Cardiac septum (tissue), 1 donor: Measurements from ENCODE around the gene TAS1R2. TPM values are rescaled to one million over a fixed set of nuclear protein-coding genes. Genes with fewer than 3 reads are reported as not detected.
"Not testable (repeated sequence)": the region's sequence is repeated elsewhere in the genome, so short reads cannot be mapped to it uniquely, and the experiment has no call there.

ENCODE experiments used
- DNase-seq: peaks from one replicate; pipeline ENCODE4 v3.0.0-alpha.2; 2020; ENCODE audit warnings: low spot score
- intact Hi-C: fragments of 100-400 bp; cut with DNase I; formaldehyde crosslinking; loops from one replicate; pipeline ENCODE4 v1.14.0; 2022
- long read RNA-seq: library from polyadenylated mRNA; unstranded; transcript quantifications from one replicate; pipeline ENCODE4 v2.0.0, GENCODE V29; 2021
- total RNA-seq: library from RNA; stranded (reverse); fragmentation: NEBNext Ultra II Directional; extraction: Animal tissue kit (Norgen Biotek cat#: 25700); gene quantifications from one replicate; pipeline ENCODE4 v1.2.1, GENCODE V29; 2021
- donor health status: DM: no; HTN: no; CAD: no.

The TAS1R2 gene
- not detected for total RNA-seq
- long read RNA-seq = 0 reads

DNA sequence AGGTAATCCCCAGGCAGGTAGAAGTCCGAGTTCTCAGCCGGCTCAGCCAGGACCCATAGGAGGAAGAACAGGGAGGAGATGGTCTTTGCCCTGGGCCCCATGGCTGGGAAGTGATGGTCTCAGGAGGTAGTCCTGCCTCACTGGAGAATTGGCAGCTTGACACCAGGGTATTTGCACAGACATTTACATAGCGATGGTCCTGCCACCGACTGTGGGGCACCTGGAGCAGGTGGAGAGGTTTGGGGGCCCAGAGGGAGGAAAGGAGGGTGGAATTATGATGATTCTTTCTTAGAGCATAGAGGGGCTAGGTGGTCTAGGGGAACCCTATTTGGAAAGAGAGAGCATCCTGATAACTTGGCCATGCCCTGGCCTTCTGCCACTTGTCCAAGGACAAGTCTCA is at the start of gene TAS1R2:
Gene TAS1R2, minus strand, starts transcription at position 101 of the 400 bp plus-strand sequence. Its CDS starts 0 bp downstream, at position 101.
- no peak for DNase-seq
- intact Hi-C loops = no loop called here

DNA sequence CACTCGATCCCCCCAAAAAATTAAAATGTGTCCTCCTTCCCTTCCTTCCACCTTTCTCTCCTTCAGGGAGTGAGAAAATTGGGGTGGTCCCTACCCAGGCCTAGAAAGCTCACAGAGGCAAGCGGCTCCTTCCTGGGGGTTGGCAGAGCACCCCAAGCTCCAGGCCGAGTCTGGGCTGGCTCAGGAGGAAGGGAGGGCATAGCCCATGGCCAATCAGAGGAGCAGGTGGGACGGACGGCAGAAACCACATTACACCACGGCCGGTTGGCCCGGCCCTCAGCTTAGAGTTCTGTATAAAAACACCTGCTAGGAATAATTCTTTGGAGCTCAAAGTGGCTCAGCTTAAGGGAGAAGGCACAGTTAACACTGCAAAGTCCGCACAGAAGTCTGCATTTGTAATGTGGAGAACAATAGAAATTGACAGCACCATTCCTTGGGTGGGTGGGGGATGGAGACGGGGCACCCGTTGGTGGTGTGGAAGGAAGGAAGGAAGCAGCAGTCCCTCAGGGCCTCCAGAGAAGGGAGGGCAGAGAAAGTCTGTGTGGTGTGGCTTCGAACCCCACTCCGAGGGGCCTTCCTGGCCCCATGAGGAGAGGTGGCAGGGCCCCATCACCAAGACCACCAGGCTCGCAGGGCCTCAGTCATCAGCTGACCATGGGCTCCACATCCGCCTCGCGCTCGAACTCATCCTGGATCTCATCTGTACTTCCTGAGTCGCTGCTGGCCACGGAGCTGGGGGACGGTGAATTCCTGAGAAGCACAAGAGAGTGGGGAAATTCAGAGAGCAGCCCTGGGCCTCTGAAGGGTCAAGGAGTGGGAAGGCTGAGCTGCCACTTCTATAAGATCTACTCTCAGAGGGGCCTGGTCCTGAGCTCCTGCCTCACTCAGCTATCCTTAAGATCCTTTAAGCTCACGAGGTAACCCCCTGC is 48.7 kb upstream of the TAS1R2 start:
- intact Hi-C loops = loop anchor here (5.0 to 10.0 kb wide), 3 partner anchors 174 to 307 kb away; partner anchors contain the start of gene UBR4
- DNase-seq = no peak

DNA sequence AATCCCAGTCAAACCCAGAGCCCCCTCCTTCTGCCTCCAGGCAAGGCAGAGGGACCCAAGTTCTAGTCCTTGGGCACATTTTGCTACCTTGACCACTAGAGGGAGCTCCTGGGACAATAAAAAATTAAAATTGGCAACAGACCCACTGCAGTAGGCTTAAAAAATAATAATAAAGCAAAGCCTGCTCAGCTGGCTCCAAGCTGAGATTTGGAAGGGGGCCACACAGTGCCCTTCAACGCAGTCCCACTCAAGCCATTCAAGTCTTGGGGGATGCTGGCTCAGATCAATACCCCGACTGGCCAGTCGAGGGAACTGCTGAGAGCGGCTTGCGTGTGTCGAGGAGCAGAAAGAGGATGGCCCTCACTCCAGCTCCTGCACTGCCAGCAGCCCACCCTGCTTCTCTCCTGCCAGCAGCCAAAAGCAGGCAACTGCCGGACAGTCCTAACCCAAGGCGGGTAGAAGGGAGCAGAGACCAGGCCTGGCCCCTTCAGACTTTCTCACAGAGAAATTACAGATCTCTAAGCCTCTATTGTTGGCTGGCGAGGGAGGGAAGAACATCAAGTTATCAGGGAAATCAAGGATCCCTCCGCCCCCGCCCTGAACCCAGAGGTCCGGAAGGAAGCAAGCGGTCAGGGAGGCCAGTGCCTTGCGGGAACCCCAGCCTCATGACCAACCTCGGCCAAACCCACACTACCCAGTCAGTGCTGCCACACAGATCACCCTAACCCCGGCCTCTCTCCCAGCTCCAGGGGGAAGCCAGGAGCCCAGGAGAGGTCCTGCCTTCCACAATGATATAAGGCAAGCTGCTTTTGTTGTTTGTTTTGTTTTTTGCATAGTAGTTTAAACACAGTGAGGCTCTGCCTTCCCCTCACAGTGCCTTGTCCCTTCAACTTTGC is 47.8 kb upstream of the TAS1R2 start:
- DNase-seq = peak; percentile 83

DNA sequence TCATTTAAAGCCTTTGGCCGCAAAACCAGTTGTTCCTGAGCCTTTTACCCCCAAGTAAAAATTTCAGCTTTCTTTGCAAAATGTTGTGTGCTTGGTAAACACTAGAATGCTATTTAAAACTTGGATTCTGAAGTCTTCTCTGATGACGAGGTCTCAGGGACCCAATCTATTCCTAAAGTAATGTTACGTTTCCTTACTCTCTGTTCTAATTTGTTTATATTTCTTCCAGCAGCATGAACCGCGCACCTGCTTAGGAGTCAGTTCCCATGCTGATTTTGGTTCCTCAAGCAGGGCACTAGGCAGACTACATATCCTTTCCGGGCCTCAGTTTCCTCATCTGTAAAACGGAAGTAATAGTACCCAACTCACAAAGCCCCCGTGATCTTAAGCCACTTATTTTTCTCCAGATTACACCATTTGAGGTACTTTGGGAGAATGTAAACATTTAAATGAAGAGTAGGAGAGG is 43.9 kb upstream of the TAS1R2 start:
- no peak for DNase-seq
- intact Hi-C loops = loop anchor here (10.0 kb wide), 1 partner anchor 311 kb away; the partner anchor contains the start of gene UBR4

More for the DNA sequence above, 47.8 kb upstream of the TAS1R2 start:
- intact Hi-C loops = loop anchor here (5.0 to 10.0 kb wide), 3 partner anchors 175 to 308 kb away; partner anchors contain the start of gene UBR4

DNA sequence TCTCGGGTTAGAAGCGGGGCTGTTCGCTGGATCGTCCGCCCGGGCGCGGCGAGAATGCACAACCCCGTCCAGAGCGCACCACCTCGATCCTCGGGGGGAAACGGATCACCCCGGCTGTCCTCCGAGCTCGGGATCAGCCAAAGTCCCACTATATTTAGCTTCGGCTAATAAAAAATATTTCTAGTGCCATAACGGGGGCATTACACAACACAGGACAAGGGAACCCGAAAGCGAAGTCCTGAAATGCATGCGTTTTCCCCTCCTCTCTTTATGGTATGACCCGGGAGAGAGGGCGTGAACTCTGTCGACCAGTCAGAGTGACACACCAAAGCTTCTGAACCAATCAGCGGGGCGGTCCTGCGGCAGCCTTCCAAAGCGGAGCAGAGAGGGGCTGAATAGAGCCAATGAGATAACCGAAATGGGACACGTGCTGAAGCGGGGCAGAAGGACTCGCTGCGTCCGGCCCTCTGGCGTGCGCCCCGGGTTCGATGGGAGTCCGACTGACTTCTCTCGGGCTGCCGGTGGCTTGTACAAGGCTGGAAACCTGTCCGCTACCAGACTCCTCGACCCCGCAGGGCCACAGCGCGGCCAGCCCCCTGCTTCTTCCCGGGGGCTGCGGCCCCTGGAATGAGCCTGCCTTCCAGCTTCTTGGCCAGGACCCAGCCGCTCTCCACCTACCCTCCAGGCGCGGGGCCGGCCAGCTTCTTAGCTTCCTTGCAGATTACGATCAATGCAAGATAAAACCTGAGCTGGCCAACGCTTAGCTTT is 43.2 kb upstream of the TAS1R2 start, which contains the start of gene ALDH4A1:
Gene ALDH4A1, minus strand, starts transcription at position 33 of the 768 bp plus-strand sequence. Its CDS starts 32 bp downstream, at position 1.
- intact Hi-C loops = loop anchor here (10.0 kb wide), 1 partner anchor 312 kb away; the partner anchor contains the start of gene UBR4
- DNase-seq = peak; percentile 99

DNA sequence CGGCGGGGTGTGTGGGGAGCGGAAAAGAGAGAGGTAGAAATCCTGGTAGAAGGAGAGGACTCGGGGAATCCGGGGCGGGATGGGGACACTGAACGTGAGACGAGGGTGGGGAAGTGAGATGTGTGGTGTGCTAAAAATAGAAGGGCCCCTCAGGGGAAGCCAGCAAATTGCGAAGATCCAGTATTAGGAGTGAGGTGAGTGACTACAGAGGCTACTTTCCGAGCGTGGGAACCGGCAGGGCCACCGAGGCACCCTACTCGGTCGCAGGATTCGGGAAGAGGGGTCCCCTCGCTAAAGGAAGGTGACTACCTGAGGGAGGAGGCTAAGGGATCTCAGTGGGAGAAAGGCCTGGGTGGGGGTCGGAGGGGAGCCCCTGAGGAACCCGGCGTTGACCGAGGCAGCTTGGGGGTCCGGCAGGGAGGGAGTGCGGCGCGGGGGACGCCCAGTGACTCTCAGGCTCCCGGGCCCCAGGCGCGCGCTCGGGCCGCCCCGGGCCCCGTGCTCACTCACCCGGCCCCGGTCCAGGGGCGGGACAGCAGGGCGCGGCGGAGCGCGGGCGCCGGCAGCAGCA is 42.6 kb upstream of the TAS1R2 start:
- no peak for DNase-seq
- intact Hi-C loops = loop anchor here (10.0 kb wide), 1 partner anchor 313 kb away; the partner anchor contains the start of gene UBR4

DNA sequence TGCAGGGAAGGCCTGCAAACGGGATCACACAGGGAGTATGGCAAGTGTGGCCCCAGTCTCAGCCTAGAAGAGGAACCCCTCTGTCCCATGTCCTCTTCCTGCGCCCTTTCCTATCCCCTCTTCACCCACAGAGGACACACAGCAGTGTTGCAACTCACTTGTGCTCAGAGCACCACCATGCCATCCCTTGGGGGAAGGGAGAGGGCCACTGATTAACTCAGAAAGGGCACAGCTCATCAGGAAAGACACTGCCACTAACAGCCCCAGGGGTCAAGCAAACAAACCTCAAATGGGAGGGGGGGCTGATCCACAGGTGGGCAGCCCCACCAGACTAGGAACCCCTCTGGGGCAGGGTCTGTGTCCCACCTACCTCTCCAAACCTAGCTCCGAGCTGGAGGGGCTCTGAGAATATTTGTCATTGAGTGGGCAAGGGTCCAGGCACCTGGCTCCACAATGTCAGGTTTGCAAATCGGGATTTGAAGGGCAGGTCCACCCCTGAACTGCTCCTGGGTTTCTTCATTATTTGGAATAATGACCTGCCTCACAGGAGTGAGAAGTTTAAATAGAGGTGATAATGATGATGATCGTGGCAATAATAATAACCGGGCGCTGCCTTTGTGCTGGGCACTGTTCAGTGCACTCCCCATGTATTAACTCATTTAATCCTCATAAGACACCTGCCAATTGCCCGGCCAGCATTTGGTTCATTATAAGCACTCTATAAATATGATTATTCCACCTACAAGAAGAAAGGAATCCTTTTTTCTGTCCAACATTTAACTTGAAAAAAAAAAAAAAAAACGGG is 41.9 kb upstream of the TAS1R2 start:
- intact Hi-C loops = loop anchor here (10.0 kb wide), 1 partner anchor 313 kb away; the partner anchor contains the start of gene UBR4
- no peak for DNase-seq

DNA sequence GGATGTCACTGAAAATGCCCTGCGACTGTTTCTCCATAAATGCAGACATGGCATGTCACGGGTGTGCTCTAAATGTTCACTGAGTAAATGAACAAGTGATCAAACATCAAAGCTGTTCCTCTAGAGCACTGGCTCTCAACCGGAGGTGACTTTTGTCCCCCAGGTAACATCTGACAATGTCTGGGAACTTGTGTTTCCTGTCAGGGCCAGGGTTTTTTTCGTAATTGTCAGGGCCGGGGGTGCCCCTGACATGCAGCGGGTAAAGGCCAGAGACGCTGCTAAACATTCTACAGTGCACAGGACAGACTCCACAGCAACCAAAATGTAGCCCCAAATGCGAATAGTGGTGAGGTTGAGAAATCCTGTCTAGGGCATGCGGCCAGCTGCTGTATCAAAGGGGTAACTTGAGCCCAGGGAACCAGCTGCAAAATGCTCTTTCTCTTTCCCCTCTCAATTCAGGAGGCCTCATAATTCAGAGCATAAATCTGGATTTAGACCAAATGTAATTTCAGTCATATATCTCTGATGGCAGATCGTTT is 40.9 kb upstream of the TAS1R2 start:
- intact Hi-C loops = loop anchor here (10.0 kb wide), 1 partner anchor 314 kb away; the partner anchor contains the start of gene UBR4
- no peak for DNase-seq

DNA sequence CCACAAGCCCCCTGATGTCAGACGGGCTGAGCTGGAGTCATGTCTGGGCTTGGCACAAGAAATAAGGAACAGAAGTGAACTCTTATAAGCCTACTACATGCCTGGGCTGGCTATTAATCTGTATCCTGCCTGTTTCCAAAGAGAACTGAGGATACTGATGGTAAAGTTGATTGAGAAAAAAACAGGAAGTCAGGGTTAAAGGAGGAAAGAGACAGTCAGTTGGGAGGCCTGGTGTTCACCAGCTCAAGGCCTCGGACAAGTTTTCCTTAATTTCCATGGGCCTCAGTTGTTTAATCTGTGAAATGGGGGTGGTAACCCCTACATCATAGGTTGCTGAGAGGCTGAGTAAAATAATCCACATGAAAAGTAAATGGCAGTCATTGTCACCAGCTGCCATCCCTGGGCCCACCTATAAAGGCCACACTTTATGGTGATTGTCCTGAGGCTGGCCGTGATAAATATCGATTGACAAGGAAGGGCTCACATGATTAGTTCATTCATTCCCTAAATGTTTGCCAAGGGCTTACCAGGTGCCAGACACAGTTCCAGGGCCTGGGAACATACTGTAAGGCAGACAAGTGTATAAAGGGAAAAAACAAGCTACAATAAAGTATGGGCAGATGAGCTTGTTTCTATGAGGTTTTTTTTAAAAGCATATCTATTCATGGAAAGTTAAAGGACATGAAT is 40.0 kb upstream of the TAS1R2 start:
- intact Hi-C loops = loop anchor here (10.0 kb wide), 1 partner anchor 315 kb away; the partner anchor contains the start of gene UBR4
- DNase-seq = no peak

DNA sequence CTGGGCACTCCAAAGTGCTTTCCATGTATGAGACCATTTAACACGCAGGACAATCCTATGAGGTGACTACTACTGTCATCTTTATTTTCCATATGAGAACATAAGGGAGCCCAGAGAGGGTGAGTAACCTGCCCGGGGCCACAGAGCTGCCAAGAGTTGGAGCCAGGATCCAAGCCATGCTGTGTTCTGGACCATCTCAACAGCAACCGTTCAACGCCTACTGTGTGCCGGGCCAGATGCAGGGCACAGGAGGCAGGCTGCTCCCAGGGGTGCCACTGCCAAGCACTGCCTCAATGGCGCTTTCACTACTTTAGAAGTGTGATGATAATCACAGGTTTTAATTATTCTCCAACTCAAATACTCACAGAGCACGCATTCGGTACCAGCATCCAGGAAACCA is 39.1 kb upstream of the TAS1R2 start:
- DNase-seq = no peak
- intact Hi-C loops = no loop called here

DNA sequence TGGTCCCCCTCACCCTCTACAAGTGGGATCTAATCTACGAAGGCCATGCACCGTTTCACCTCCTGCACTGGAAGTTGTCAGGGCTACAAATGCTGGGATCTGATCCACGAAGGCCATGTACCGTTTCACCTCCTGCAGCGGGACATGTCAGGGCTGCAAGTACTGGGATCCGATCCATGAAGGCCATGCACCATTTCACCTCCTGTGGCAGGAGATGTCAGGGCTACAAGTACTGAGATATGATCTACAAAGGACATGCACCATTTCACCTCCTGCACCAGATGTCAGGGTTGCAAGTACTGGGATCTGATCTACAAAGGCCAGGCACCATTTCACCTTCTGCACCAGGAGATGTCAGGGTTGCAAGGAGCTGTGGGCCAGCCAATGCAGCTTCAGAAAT is 35.9 kb upstream of the TAS1R2 start:
- intact Hi-C loops = no loop called here
- no peak for DNase-seq

DNA sequence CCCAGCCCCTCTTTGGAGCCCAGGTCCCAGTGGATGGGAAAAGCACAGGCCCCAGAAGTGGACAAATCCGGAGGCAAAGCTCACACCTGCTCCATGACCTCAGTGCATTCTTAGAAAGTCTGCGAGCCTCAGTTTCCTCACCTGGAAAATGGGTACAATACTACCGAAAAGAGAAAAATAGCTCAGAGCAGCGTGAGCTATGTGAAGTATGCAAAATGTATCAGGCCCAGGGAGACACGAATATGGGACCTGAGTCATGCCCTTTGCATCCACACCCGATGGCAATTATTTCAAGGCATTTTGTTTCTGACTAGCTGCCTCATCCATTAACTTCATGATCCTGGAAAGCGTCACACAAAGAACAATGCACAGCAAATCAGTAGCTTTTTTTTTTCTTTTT is 33.7 kb upstream of the TAS1R2 start:
- no peak for DNase-seq
- intact Hi-C loops = no loop called here

DNA sequence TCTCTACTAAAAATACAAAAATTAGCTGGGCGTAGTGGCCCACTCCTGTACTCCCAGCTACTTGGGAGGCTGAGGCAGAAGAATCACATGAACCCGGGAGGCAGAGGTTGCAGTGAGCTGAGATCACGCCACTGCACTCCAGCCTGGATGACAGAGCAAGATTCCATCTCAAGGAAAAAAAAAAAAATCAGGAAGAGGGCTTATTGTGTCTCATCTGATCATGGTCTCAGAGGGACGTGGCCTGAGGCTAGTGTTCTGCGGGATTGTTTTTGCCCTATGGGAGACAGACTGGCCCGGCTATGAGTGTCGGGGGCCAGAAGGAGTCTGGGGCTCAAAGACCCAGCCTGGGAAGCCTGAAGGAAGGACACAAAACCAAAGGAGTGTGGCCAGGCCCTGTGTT is 32.4 kb upstream of the TAS1R2 start:
- intact Hi-C loops, DNase-seq: not testable (repeated sequence)

DNA sequence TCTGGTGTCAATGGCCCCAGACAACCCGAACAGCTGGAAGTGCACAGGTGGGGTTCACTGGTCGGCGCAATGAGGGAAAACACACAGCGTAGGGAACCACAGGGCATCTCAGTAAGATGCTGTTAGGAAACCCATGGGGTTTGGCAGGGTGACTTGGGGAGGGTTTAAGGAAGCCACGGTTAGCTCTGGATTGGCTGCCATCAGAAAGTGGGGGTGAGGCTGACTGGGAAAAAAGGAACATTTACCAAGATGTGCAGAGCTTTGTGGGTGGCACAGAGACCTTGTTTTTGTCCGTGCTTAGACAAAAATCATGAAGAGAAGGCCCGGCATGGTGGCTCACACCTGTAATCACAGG is 31.9 kb upstream of the TAS1R2 start:
- no peak for DNase-seq
- intact Hi-C loops = no loop called here

DNA sequence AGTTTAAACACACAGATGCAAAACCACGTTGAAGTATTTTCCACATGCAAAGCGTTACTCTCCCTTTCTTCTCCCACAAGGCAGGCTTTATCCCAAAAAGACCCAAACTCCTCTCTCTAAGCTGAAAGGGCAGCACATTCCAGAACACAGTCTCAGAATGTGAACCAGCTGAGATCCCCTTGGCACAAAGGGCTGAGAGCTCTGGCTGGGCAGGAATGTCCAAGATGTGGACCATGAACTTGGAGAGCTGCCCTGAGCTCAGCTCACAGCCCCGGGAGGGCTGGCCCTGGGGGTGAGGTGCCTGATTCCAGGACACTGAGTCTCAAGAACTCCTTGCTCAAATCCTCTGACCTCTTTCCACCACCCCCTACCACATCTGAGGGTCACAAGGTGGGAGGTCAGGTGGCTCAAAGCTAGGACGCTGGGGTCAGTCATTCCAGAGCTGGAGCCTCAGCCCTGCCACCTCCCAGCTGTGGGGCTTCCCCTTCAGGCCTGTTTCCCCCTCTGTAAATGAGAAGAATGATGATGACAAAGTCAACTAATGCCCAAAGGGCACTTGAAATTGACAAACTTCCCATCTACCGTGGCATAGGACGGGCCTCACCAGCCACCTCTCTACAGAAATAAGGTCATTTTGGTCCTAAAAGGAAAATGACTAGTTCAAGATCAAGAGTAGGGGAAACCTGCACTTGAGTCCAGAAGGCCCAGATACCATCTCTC is 31.4 kb upstream of the TAS1R2 start:
- intact Hi-C loops = no loop called here
- DNase-seq = no peak

DNA sequence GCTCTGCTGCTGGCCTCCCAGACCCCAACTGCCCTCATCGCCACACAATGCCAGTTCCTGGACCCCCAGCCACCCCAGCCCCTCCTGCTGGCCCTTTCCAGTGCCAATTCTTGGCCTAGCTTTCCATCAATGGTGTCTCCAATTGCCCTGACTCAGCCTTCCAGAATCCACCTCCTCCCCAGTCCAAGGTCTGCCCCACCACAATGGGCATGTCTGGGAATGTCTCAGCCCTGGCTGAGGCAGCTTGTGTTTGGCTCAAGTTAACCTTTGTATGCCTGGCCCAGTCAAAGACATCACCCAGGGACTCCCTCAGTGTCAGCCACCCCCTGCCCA is 26.5 kb upstream of the TAS1R2 start:
- intact Hi-C loops = no loop called here
- no peak for DNase-seq
